Testis (tissue), 2 donors: Measurements from ENCODE around the gene TMEM8B.

ENCODE experiments used
- POLR2A ChIP-seq: fragments of 450-650 bp; IDR thresholded peaks from one replicate; pipeline ENCODE4 v1.6.1; 2017; ENCODE audit warnings: antibody characterized with exemption, mild to moderate bottlenecking, moderate library complexity
- TF ChIP-seq, protein P1 (sequence below), 3 experiments: fragments of 450-650 bp in 2 of 3; fragments of 200-600 bp in 1 of 3; sonication (generic) in 1 of 3; IDR thresholded peaks; one replicate each; pipeline ENCODE4 v1.5.1; 2016 to 2019; ENCODE audit warnings: antibody characterized with exemption in 3 of 3, mild to moderate bottlenecking in 2 of 3, moderate library complexity in 1 of 3

DNA sequence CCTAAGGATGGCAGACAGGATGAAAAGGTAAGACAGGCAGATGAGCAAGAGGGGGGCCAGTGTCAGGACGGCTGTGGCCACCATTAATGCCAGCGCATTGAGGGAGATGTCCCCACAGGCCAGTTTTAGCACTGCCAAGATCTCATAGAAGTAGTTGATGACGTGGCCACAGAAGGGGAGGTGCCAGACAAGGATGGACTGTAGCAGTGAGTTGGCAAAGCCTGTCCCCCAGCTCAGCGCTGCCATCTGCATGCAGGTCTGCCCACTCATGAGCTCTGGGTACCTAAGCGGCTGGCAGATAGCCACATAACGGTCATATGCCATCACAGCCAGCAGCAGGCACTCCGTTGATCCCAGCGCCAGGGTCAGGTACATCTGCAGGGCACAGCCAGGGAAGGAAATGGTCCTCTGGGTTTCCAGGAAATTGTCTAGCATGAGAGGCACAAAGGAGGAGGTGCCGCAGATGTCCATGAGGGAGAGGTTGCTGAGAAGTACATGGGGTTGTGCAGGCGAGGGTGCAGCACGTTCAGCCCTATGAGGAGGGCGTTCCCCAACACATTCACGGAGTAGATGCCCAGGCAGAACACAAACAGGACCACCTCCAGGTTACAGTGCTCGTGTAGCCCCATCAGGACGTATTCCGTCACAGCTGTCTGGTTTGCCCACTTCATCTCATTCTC lies 30.4 kb downstream of the TMEM8B start:
- TF ChIP-seq, protein P1, sequence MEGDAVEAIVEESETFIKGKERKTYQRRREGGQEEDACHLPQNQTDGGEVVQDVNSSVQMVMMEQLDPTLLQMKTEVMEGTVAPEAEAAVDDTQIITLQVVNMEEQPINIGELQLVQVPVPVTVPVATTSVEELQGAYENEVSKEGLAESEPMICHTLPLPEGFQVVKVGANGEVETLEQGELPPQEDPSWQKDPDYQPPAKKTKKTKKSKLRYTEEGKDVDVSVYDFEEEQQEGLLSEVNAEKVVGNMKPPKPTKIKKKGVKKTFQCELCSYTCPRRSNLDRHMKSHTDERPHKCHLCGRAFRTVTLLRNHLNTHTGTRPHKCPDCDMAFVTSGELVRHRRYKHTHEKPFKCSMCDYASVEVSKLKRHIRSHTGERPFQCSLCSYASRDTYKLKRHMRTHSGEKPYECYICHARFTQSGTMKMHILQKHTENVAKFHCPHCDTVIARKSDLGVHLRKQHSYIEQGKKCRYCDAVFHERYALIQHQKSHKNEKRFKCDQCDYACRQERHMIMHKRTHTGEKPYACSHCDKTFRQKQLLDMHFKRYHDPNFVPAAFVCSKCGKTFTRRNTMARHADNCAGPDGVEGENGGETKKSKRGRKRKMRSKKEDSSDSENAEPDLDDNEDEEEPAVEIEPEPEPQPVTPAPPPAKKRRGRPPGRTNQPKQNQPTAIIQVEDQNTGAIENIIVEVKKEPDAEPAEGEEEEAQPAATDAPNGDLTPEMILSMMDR (IDR thresholded peaks at IDR 0.05), result no peak
- no peak for TF ChIP-seq POLR2A
